Calu3 (cell line): ENCODE data around the gene ATP8B3. TPM values are rescaled to one million over a fixed set of nuclear protein-coding genes. Genes with fewer than 3 reads are reported as not detected.

Experiments used
- BruUV-seq: library from RNA; stranded (reverse); fragments of 400-500 nt; replicated peaks from 2 replicates; lab custom pipeline; 2021; lab: Mats Ljungman, UMichigan
- CTCF ChIA-PET: fragments of 300-600 bp; sonication (Branson Sonifier 250); formaldehyde crosslinking; loops from one replicate; lab custom pipeline; 2022; ENCODE audit warnings: antibody characterized with exemption; lab: Charles Lee
- DNase-seq: peaks from one replicate; pipeline ENCODE4 v3.0.0; 2022
- H3K27ac Mint-ChIP-seq: one replicate; pipeline ENCODE4 v1.8.0; 2022; ENCODE audit warnings: mixed read lengths; ENCODE audit not compliant: unreplicated experiment
- H3K27me3 Mint-ChIP-seq: one replicate; pipeline ENCODE4 v1.8.0; 2022; ENCODE audit warnings: mixed read lengths; ENCODE audit not compliant: unreplicated experiment
- H3K36me3 Mint-ChIP-seq: one replicate; pipeline ENCODE4 v1.8.0; 2022; ENCODE audit warnings: mild to moderate bottlenecking, moderate library complexity, mixed read lengths; ENCODE audit not compliant: insufficient read depth, unreplicated experiment
- H3K4me1 Mint-ChIP-seq: one replicate; pipeline ENCODE4 v1.8.0; 2022; ENCODE audit warnings: mild to moderate bottlenecking, low read depth, mixed read lengths; ENCODE audit not compliant: unreplicated experiment
- H3K4me3 Mint-ChIP-seq: one replicate; pipeline ENCODE4 v1.8.0; 2022; ENCODE audit warnings: mild to moderate bottlenecking, low read depth, moderate library complexity, mixed read lengths; ENCODE audit not compliant: unreplicated experiment
- H3K9me3 Mint-ChIP-seq: one replicate; pipeline ENCODE4 v1.8.0; 2022; ENCODE audit warnings: low read depth, mixed read lengths; ENCODE audit not compliant: unreplicated experiment
- CTCF ChIP-seq: fragments of 200-600 bp; IDR thresholded peaks from one replicate; pipeline ENCODE4 v1.8.0; 2022; ENCODE audit warnings: antibody characterized with exemption; ENCODE audit not compliant: unreplicated experiment
- intact Hi-C: fragments of 100-400 bp; cut with micrococcal nuclease; formaldehyde crosslinking; loops from one replicate; pipeline ENCODE4 v1.10.0; 2022; ENCODE audit not compliant: unreplicated experiment
- total RNA-seq: library from RNA; stranded (reverse); gene quantifications from 2 replicates; pipeline ENCODE4 v1.2.3, GENCODE V29; 2022

Gene ATP8B3
- total RNA-seq, 1 experiment from 2014 or later: 6.7 TPM

- intact Hi-C loops: no loop called here
- no peaks in the 10 kb centered on the region for H3K9me3 Mint-ChIP-seq
These were observed 18.9 kb upstream of the ATP8B3 start for GRCh38 chr19:1830978-1831377.

DNA sequence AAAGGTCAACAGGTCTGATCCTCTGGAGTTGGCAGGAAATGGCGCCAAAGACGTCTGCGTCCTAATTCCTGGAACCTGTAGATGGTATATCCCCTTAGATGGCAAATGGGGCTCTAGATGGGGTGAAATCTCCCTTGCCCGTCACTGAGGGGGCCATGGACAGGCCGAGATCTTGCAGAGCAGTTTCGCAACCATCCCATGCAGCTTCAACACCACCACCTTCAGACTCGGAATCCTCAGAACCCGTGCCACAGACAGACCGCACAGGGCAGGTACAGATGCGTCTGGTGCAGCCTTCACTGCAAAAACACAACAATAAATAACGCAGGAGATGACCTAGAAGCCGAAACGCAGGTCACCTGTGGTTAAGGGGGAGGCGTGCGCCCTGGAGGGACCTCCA is 18.5 kb upstream of the ATP8B3 start:
- no peak for TF ChIP-seq CTCF
- no peaks in the 10 kb centered on the region for H3K4me1 Mint-ChIP-seq
- peaks cover 26% of the 10 kb centered on the region for H3K36me3 Mint-ChIP-seq
- no TSS peak for BruUV-seq
- no peaks in the 10 kb centered on the region for H3K9me3 Mint-ChIP-seq
- H3K27me3 Mint-ChIP-seq: no peaks in the 10 kb centered on the region
- no peak for DNase-seq
- CTCF ChIA-PET: no interaction called here
- no peak overlapping the region for H3K4me3 Mint-ChIP-seq
- H3K27ac Mint-ChIP-seq: no peak overlapping the region
- intact Hi-C loops: no loop called here

More at GRCh38 chr19:1830978-1831377, 18.9 kb upstream of the ATP8B3 start:
- Mint-ChIP-seq H3K4me3 (no peak overlapping the region), H3K4me1 (no peaks in the 10 kb centered on the region), H3K36me3 (peaks cover 22% of the 10 kb centered on the region), H3K27ac (no peak overlapping the region), H3K27me3 (no peaks in the 10 kb centered on the region)
- CTCF ChIA-PET: no interaction called here
- no TSS peak for BruUV-seq
- DNase-seq: no peak
- no peak for TF ChIP-seq CTCF

DNA sequence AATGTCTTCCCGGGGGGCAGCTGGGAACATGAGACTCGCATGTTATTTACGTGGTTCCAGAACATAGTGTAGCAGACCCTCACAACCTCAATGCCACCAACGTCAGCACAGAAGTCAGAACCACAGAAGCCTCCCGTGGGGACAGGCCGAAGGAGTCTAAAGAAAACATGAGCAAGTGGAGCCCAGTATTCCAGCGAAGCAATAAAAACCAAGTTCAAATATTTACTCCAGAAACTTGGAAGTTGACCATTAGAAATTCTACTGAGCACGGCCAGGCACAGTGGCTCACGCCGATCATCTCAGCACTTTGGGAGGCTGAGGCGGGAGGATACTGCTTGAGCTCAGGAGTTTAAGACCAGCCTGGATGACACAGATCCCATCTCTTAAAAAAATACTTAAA is 17.9 kb upstream of the ATP8B3 start:
- Mint-ChIP-seq H3K9me3 (no peaks in the 10 kb centered on the region), H3K36me3 (peaks cover 27% of the 10 kb centered on the region), H3K27ac (no peak overlapping the region), H3K4me1 (no peaks in the 10 kb centered on the region), H3K4me3 (no peak overlapping the region), H3K27me3 (no peaks in the 10 kb centered on the region)
- no TSS peak for BruUV-seq
- no peak for TF ChIP-seq CTCF
- DNase-seq: no peak
- CTCF ChIA-PET: no interaction called here
- intact Hi-C loops: no loop called here

DNA sequence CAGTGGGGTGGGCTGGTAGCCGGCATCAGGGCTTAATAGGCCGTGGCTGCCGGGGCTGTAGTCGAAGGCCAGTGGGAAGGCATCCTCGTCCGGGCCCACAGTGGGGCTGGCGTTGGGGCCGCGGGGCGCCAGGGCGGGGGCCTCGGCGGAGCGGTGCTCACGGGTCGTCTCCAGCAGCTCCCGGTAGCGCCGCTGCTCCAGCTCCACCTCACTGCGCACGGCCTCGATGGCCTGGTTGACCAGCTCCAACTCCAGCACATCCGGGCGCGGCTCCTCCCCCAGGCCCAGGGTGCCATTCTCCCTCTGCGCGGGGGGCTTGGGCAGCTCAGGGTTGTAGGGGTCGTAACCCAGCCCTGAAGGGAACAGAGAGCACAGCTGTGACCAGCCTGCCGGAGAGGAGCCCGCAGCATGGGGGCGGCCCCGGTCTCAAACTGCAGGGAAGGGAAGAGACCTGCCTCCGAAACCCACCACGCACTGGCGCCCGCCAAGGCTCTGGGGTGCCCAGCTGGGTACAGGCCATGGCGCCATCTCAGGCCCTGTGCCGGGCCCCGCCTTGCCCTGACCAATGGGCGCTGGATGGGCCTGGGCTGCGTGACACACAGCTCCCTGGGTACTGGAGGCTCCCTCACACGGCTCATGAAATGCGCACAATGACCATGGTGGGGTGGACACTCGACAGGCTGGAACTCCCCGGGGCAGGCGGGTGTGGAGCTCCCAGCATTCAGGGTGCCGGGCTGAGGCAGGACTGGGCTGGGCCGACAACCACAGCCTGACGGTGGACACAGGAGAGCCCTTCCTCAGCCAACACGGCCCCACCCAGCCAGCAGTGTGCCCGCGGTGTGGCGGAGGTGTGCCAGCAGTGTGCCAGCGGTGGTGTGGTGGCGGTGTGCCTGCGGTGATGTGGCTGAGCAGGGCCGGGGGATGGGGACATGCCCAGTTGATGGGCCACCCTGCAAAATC is 16.5 kb upstream of the ATP8B3 start:
- intact Hi-C loops: no loop called here
- TF ChIP-seq CTCF: no peak
- Mint-ChIP-seq H3K9me3 (no peaks in the 10 kb centered on the region), H3K27ac (no peak overlapping the region), H3K36me3 (peaks cover 27% of the 10 kb centered on the region), H3K4me3 (no peak overlapping the region), H3K27me3 (no peaks in the 10 kb centered on the region), H3K4me1 (no peaks in the 10 kb centered on the region)
- CTCF ChIA-PET: no interaction called here
- no TSS peak for BruUV-seq
- no peak for DNase-seq
